SH-SY5Y (cell line): Measurements from ENCODE around the gene C4orf17.

Experiments used
- GATA2 ChIP-seq: IDR thresholded peaks from 2 replicates; pipeline ENCODE4 v1.6.1; 2011; ENCODE audit warnings: mild to moderate bottlenecking, low read depth, low read length
- GATA3 ChIP-seq: IDR thresholded peaks from 2 replicates; pipeline ENCODE4 v1.6.1; 2011; ENCODE audit warnings: low read depth, mild to moderate bottlenecking, low read length, moderate library complexity

DNA sequence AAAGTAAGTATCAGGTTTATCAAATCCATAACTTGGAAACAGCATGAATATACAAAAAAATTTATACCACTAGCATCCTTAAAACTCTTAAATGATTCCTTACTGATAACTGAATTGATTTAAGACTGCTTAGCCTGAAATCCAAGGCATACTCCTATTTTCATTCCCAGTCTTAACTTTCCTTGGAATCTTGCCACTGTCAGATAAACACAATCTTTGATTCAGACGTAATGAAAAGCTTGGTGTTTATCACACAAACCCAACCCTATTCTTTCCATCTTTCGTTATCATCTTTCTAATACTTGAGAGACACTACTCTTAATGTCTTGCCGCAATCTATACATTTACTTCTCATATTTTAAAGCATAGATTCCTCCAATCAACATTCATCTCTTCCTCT, 19.1 kb downstream of the C4orf17 start:
- TF ChIP-seq GATA2 (no peak), GATA3 (no peak)
